HepG2 (cell line): ENCODE data around the gene IGFALS. TPM values are rescaled to one million over a fixed set of nuclear protein-coding genes. Genes with fewer than 3 reads are reported as not detected.

Experiments
- AGO2 ChIP-seq: fragments of 200-400 bp; formaldehyde crosslinking; optimal IDR thresholded peaks from 2 replicates; pipeline ENCODE3; 2017; ENCODE audit warnings: mild to moderate bottlenecking, low read depth, low read length, moderate library complexity
- ATF7 ChIP-seq, 2 experiments: fragments of 450-650 bp in 1 of 2; sonication (generic) in 1 of 2; formaldehyde crosslinking in 1 of 2; IDR thresholded peaks; 2 replicates each; pipeline versions ENCODE4 v1.4.0 to v1.6.1; 2016 to 2020; ENCODE audit warnings: antibody characterized with exemption in 1 of 2, mild to moderate bottlenecking in 1 of 2, missing genetic modification reagents in 1 of 2
- CAMTA2 ChIP-seq: sonication (generic); formaldehyde crosslinking; IDR thresholded peaks from 2 replicates; pipeline ENCODE4 v1.4.0; 2020; ENCODE audit warnings: mild to moderate bottlenecking, missing genetic modification reagents, borderline replicate concordance
- CHD4 ChIP-seq: fragments of 200-600 bp; sonication (generic); IDR thresholded peaks from 2 replicates; pipeline ENCODE4 v1.7.0; 2017; ENCODE audit warnings: mild to moderate bottlenecking, low read length, borderline replicate concordance
- FOSL2 ChIP-seq: sonication (generic); formaldehyde crosslinking; IDR thresholded peaks from 2 replicates; pipeline ENCODE4 v1.4.0; 2020; ENCODE audit warnings: missing genetic modification reagents
- GATAD2A ChIP-seq: IDR thresholded peaks from 2 replicates; pipeline ENCODE4 v1.6.1; 2016
- MTF2 ChIP-seq: sonication (generic); formaldehyde crosslinking; IDR thresholded peaks from 2 replicates; pipeline ENCODE4 v1.5.0; 2020; ENCODE audit warnings: missing genetic modification reagents, borderline replicate concordance
- MYC ChIP-seq: sonication (generic); formaldehyde crosslinking; IDR thresholded peaks from 2 replicates; pipeline ENCODE4 v1.9.0; 2021; ENCODE audit warnings: missing genetic modification reagents, borderline replicate concordance
- NFE2 ChIP-seq: sonication (generic); formaldehyde crosslinking; IDR thresholded peaks from 2 replicates; pipeline ENCODE4 v1.4.0; 2020; ENCODE audit warnings: missing genetic modification reagents
- NFIC ChIP-seq: IDR thresholded peaks from 2 replicates; pipeline ENCODE4 v1.6.1; 2012; ENCODE audit warnings: mild to moderate bottlenecking, low read length, inconsistent platforms
- RBM39 ChIP-seq: fragments of 200-400 bp; formaldehyde crosslinking; IDR thresholded peaks from one replicate; pipeline ENCODE4 v1.6.1; 2018; ENCODE audit warnings: antibody characterized with exemption, mild to moderate bottlenecking, low read depth, low read length; ENCODE audit not compliant: poor library complexity, severe bottlenecking
- RFX3 ChIP-seq: IDR thresholded peaks from 2 replicates; pipeline ENCODE4 v1.6.1; 2016; ENCODE audit warnings: missing biosample characterization, missing genetic modification reagents
- RNF2 ChIP-seq: fragments of 450-650 bp; conservative IDR thresholded peaks from 2 replicates; pipeline ENCODE4 v1.6.1; 2016; ENCODE audit warnings: low read depth
- SRSF4 ChIP-seq: fragments of 200-400 bp; formaldehyde crosslinking; IDR thresholded peaks from one replicate; pipeline ENCODE4 v1.6.1; 2018; ENCODE audit warnings: mild to moderate bottlenecking, low read depth, low read length, moderate library complexity; ENCODE audit not compliant: poor library complexity, severe bottlenecking
- TARDBP ChIP-seq: sonication (generic); formaldehyde crosslinking; IDR thresholded peaks from 2 replicates; pipeline ENCODE4 v1.8.0; 2022; ENCODE audit warnings: mild to moderate bottlenecking, missing genetic modification reagents
- ZNF24 ChIP-seq: fragments of 450-650 bp; IDR thresholded peaks from 2 replicates; pipeline ENCODE4 v1.6.1; 2017; ENCODE audit warnings: antibody characterized with exemption, mild to moderate bottlenecking
- ZNF282 ChIP-seq: fragments of 450-650 bp; IDR thresholded peaks from 2 replicates; pipeline ENCODE4 v1.6.1; 2018; ENCODE audit not compliant: partially characterized antibody
- ZNF430 ChIP-seq: sonication (generic); formaldehyde crosslinking; IDR thresholded peaks from 2 replicates; pipeline ENCODE4 v1.9.0; 2021; ENCODE audit warnings: mild to moderate bottlenecking, missing genetic modification reagents
- ZNF556 ChIP-seq: sonication (generic); formaldehyde crosslinking; IDR thresholded peaks from 2 replicates; pipeline ENCODE4 v1.4.0; 2020; ENCODE audit warnings: mild to moderate bottlenecking, missing genetic modification reagents, borderline replicate concordance
- ZNF782 ChIP-seq: sonication (generic); formaldehyde crosslinking; IDR thresholded peaks from 2 replicates; pipeline ENCODE4 v1.4.0; 2020; ENCODE audit warnings: missing genetic modification reagents, mild to moderate bottlenecking, borderline replicate concordance
- polyA plus RNA-seq, 8 experiments: library from polyadenylated mRNA; depleted of rRNA in 3 of 8; stranded (reverse) in 7 of 8; unstranded in 1 of 8; fragments of >200 nt; fragmentation: Illumina TruSeq in 4 of 8; extraction: Trizol in 4 of 8; gene quantifications; 2 replicates each; pipeline versions ENCODE4 v1.2.1 to v1.2.3, GENCODE V29; 2011 to 2016; ENCODE audit warnings: low read depth in 4 of 8, missing spikeins in 1 of 8, mixed read lengths in 1 of 8; ENCODE audit not compliant: insufficient read depth in 1 of 8
- total RNA-seq, 5 experiments: library from RNA; depleted of rRNA; stranded (reverse); fragments of >200 nt; fragmentation: Illumina TruSeq; extraction: Trizol; gene quantifications; 2 replicates each; pipeline ENCODE4 v1.2.3, GENCODE V29; 2016; ENCODE audit warnings: low read depth in 1 of 5
- TF ChIP-seq, protein P1 (sequence below): sonication (generic); formaldehyde crosslinking; IDR thresholded peaks from 2 replicates; pipeline ENCODE4 v1.5.0; 2020; ENCODE audit warnings: missing genetic modification reagents
- TF ChIP-seq, protein P2 (sequence below): sonication (generic); formaldehyde crosslinking; IDR thresholded peaks from 2 replicates; pipeline ENCODE4 v1.5.1; 2020; ENCODE audit warnings: mild to moderate bottlenecking, missing genetic modification reagents, moderate library complexity
- TF ChIP-seq, protein P3 (sequence below): IDR thresholded peaks from 2 replicates; pipeline ENCODE4 v1.6.1; 2018; ENCODE audit warnings: missing genetic modification reagents
- TF ChIP-seq, protein P4 (sequence below): sonication (generic); formaldehyde crosslinking; IDR thresholded peaks from 2 replicates; pipeline ENCODE4 v1.5.0; 2020; ENCODE audit warnings: missing genetic modification reagents, mild to moderate bottlenecking, borderline replicate concordance

The IGFALS gene
- total and polyA plus RNA-seq, 2 of the 13 experiments (the other 11 are each of a cell fraction or from before 2014, with no cell fraction given): 0.34 to 2.4 TPM

DNA sequence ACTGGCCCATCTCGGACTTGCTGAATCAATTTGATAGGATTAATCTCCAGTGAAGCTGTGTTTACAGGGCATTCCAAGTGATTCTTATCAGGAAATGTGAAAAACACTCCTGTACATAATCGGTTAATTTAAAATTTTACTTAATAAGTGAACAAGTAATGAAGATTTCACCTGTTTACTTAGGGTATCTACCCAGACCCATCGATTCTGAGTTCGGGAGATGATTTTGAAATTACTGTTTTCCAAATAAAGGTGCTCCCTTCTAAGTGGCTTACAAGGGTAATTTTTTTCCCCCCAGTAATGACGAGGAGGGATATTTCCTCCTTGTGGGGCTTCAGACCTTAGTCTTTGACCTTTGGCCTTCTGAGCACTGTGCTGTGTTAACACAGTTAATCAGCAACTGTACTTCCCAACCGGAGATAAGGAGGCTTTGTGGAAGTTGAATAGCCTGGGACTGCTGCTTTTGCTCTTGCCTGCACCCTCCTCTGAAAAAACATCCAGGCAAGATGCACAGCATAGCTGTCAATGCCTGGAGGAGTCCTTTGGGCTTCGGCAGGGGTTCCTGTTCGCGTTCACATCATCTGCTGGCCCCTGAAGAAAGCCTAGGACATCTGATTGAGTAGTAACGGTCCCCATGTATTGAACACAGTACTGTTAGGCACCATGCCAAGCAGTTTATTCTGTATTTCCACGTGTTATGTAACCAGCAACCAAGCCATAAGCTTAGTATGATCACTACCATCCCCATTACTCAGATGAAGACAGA is 35.3 kb upstream of the IGFALS start (continued):
- TF ChIP-seq RNF2: no peak
- no peak for TF ChIP-seq SRSF4
- TF ChIP-seq, protein P1, sequence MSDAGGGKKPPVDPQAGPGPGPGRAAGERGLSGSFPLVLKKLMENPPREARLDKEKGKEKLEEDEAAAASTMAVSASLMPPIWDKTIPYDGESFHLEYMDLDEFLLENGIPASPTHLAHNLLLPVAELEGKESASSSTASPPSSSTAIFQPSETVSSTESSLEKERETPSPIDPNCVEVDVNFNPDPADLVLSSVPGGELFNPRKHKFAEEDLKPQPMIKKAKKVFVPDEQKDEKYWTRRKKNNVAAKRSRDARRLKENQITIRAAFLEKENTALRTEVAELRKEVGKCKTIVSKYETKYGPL (CRISPR knock-in tag): peak; percentile 83; the same call in 1 of the 2 replicates
- peak; percentile 71; the same call in 1 of the 2 replicates for TF ChIP-seq ZNF430 (CRISPR knock-in tag)
- peak; percentile 37; the same call in 1 of the 2 replicates for TF ChIP-seq ZNF556 (CRISPR knock-in tag)
- no peak for TF ChIP-seq NFIC
- peak; percentile 93 for TF ChIP-seq TARDBP (CRISPR knock-in tag)
- TF ChIP-seq, protein P2, sequence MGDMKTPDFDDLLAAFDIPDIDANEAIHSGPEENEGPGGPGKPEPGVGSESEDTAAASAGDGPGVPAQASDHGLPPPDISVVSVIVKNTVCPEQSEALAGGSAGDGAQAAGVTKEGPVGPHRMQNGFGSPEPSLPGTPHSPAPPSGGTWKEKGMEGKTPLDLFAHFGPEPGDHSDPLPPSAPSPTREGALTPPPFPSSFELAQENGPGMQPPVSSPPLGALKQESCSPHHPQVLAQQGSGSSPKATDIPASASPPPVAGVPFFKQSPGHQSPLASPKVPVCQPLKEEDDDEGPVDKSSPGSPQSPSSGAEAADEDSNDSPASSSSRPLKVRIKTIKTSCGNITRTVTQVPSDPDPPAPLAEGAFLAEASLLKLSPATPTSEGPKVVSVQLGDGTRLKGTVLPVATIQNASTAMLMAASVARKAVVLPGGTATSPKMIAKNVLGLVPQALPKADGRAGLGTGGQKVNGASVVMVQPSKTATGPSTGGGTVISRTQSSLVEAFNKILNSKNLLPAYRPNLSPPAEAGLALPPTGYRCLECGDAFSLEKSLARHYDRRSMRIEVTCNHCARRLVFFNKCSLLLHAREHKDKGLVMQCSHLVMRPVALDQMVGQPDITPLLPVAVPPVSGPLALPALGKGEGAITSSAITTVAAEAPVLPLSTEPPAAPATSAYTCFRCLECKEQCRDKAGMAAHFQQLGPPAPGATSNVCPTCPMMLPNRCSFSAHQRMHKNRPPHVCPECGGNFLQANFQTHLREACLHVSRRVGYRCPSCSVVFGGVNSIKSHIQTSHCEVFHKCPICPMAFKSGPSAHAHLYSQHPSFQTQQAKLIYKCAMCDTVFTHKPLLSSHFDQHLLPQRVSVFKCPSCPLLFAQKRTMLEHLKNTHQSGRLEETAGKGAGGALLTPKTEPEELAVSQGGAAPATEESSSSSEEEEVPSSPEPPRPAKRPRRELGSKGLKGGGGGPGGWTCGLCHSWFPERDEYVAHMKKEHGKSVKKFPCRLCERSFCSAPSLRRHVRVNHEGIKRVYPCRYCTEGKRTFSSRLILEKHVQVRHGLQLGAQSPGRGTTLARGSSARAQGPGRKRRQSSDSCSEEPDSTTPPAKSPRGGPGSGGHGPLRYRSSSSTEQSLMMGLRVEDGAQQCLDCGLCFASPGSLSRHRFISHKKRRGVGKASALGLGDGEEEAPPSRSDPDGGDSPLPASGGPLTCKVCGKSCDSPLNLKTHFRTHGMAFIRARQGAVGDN (CRISPR knock-in tag): no peak; the same call in 1 of the 2 replicates
- no peak for TF ChIP-seq RBM39
- peak; percentile 57 for TF ChIP-seq FOSL2 (CRISPR knock-in tag)
- TF ChIP-seq ATF7 (IDR thresholded peaks at IDR 0.05): no peak
- TF ChIP-seq ATF7 (CRISPR knock-in tag; IDR thresholded peaks at IDR 0.05): no peak
- TF ChIP-seq, protein P3, sequence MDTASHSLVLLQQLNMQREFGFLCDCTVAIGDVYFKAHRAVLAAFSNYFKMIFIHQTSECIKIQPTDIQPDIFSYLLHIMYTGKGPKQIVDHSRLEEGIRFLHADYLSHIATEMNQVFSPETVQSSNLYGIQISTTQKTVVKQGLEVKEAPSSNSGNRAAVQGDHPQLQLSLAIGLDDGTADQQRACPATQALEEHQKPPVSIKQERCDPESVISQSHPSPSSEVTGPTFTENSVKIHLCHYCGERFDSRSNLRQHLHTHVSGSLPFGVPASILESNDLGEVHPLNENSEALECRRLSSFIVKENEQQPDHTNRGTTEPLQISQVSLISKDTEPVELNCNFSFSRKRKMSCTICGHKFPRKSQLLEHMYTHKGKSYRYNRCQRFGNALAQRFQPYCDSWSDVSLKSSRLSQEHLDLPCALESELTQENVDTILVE (CRISPR knock-in tag): 0 out of 2 replicates have a peak, but pooled peaks have one; percentile 54
- TF ChIP-seq, protein P4, sequence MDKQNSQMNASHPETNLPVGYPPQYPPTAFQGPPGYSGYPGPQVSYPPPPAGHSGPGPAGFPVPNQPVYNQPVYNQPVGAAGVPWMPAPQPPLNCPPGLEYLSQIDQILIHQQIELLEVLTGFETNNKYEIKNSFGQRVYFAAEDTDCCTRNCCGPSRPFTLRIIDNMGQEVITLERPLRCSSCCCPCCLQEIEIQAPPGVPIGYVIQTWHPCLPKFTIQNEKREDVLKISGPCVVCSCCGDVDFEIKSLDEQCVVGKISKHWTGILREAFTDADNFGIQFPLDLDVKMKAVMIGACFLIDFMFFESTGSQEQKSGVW (CRISPR knock-in tag): no peak
- TF ChIP-seq ZNF24: no peak
- TF ChIP-seq MTF2 (CRISPR knock-in tag): no peak
- TF ChIP-seq RFX3 (CRISPR knock-in tag): no peak
- no peak for TF ChIP-seq CHD4
- TF ChIP-seq MYC (CRISPR knock-in tag): no peak; the same call in 1 of the 2 replicates
- TF ChIP-seq GATAD2A: peak; percentile 88
- no peak for TF ChIP-seq ZNF782
- no peak for TF ChIP-seq ZNF282
- TF ChIP-seq CAMTA2 (CRISPR knock-in tag): no peak
- no peak for TF ChIP-seq AGO2
- TF ChIP-seq NFE2 (CRISPR knock-in tag): no peak
